Measurements from ENCODE around the gene FHL5.

DNA sequence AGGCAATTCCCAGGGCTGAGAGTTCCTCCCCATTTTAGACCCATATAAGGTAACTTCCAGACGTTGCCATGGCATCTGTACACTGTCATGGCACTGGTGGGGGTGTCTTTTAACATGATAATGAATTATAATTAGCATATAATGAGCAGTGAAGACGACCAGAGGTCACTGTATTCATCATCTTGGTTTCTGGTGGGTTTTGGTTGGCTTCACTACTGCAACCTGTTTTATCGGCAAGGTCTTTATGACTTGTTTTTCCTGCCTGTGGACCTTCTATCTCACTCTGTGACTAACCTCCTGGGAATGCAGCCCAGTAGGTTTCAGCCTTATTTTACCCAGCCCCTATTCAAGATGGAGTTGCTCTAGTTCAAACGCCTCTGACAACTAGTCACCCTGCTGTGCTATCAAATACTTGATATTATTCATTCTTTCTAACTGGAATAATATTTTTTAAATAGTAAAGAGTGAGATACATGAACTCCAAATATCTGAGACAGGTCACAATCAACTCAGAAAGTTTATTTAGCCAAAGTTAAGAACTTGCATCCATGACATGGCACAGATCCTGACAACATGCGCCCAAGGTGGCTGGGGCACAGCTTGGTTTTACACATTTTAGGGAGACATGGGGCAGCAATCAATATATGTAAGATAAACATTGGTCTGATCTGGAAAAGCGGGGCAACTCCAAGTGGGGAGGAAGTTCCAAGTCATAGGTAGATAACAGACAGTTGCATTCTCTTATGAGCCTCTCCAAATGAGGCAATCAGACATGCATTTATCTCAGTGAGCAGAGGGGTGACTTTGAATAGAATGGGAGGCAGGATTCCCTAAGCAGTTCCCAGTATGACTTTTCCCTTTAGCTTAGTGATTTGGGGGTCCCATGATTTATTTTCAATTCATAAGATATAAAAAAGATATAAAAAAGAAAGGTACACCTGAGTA is 42.5 kb upstream of the FHL5 start:
- TF ChIP-seq, protein P1, sequence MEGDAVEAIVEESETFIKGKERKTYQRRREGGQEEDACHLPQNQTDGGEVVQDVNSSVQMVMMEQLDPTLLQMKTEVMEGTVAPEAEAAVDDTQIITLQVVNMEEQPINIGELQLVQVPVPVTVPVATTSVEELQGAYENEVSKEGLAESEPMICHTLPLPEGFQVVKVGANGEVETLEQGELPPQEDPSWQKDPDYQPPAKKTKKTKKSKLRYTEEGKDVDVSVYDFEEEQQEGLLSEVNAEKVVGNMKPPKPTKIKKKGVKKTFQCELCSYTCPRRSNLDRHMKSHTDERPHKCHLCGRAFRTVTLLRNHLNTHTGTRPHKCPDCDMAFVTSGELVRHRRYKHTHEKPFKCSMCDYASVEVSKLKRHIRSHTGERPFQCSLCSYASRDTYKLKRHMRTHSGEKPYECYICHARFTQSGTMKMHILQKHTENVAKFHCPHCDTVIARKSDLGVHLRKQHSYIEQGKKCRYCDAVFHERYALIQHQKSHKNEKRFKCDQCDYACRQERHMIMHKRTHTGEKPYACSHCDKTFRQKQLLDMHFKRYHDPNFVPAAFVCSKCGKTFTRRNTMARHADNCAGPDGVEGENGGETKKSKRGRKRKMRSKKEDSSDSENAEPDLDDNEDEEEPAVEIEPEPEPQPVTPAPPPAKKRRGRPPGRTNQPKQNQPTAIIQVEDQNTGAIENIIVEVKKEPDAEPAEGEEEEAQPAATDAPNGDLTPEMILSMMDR (IDR thresholded peaks at IDR 0.05; ENCODE audit: low read depth, low read length): no peak
- TF ChIP-seq EZH2phosphoT487 (IDR thresholded peaks at IDR 0.05; ENCODE audit: low read depth): no peak

Measured in OCI-LY3 (cell line).